VCaP (cell line): Measurements from ENCODE around the gene PRDM10.

Source experiments
- H3K27ac ChIP-seq: fragments of 450-650 bp; 2 replicates; pipeline ENCODE4 v1.5.1; 2017
- TF ChIP-seq, protein P1 (sequence below): fragments of 450-650 bp; conservative IDR thresholded peaks from 2 replicates; pipeline ENCODE4 v1.5.1; 2017; ENCODE audit warnings: mild to moderate bottlenecking, moderate library complexity

PRDM10 gene

DNA sequence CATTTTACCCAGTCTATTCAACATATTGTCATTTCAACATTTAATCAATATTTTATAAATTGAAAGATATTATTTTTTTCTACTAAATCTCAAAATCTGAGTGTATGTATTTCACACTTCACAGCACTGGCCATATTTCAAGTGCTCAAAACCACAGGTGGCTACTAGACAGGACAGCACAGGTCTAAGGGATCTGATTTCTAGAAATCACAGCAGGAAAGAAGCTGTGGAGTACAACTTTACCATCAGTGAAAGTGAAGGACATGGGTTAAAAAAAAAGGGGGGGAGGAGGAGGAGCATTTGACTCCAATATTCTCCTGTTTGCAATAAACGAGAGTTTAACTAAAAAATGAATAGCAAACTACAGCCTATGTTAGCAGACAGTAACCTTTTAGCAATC, 4.5 kb downstream of the PRDM10 start:
- H3K27ac ChIP-seq, result 0 out of 2 replicates have a peak overlapping the region, but pooled peaks have one; percentile 99
- TF ChIP-seq, protein P1, sequence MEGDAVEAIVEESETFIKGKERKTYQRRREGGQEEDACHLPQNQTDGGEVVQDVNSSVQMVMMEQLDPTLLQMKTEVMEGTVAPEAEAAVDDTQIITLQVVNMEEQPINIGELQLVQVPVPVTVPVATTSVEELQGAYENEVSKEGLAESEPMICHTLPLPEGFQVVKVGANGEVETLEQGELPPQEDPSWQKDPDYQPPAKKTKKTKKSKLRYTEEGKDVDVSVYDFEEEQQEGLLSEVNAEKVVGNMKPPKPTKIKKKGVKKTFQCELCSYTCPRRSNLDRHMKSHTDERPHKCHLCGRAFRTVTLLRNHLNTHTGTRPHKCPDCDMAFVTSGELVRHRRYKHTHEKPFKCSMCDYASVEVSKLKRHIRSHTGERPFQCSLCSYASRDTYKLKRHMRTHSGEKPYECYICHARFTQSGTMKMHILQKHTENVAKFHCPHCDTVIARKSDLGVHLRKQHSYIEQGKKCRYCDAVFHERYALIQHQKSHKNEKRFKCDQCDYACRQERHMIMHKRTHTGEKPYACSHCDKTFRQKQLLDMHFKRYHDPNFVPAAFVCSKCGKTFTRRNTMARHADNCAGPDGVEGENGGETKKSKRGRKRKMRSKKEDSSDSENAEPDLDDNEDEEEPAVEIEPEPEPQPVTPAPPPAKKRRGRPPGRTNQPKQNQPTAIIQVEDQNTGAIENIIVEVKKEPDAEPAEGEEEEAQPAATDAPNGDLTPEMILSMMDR, result no peak

DNA sequence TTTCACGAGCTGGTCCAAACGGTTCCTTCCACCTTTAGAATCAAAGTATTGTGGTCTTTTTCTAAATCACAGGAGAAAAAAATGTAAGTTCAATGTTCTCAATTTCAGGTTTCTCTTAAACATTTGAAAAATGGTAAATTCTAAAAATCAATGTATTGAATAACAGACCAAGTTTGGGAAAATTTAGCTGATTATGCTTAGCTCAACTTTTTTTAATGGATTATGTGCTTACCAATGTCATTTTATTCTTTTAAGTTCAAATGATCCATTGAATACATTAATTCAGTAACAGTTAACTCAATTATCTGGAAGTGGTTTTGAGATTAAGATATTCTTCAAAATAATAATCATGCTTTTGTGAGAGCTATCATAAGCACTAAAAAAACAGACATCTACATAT, 5.1 kb downstream of the PRDM10 start:
- no peak overlapping the region for H3K27ac ChIP-seq
- TF ChIP-seq, protein P1, result no peak

DNA sequence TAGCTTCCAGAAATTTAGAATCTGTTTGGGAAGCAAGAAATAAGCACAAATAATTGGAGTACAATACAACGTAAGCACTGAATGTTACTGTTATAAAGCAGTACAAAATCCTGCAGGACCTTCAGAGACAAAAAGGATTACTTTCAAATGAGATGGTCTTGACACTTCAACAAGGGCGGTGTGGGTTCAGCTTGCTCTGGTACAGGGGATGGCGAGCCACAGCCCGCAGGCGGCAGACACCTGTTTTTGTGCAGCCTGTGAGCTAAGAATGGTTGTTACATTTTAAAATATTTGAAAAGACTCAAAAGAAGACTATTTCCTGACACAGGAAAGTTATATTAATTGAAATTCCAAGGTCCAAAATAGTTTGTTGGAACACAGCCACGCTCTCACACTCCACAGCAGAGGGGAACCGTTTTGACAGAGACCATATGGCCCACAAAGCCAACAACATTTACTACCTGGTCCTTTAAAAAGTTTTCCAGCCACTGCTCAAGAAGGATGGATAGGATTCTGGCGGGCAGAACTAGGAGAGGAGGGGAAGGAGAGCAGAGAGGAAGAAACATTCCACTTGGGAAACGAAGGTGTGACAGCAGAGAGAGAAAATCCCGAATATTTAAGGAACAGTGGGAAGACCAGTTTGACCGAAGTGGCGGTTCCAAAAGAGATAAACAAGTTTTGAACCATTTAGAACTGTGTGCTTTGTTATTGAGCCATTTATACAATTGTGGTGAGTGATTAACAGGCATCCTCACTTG, 6.3 kb downstream of the PRDM10 start:
- TF ChIP-seq, protein P1, result no peak
- no peak overlapping the region for H3K27ac ChIP-seq

DNA sequence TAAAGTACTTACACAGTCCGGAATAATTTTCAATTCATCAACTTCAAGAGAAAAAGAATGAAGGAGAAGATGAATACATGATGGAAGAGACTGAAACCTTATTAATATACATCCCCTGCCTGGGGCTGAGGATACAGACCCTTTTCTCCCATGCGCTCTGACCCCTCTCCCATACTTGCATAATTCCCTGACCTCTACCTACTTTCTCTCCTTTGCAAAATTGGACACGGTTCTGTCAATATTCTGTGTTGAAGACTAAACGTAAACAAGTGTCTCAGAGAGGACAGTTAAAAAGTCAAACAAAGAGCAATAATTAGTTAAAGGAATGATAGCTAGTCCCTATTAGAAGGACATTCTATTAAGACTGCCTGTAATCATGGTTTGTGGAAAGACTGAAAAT, 7.5 kb downstream of the PRDM10 start:
- no peak overlapping the region for H3K27ac ChIP-seq
- TF ChIP-seq, protein P1, result no peak

DNA sequence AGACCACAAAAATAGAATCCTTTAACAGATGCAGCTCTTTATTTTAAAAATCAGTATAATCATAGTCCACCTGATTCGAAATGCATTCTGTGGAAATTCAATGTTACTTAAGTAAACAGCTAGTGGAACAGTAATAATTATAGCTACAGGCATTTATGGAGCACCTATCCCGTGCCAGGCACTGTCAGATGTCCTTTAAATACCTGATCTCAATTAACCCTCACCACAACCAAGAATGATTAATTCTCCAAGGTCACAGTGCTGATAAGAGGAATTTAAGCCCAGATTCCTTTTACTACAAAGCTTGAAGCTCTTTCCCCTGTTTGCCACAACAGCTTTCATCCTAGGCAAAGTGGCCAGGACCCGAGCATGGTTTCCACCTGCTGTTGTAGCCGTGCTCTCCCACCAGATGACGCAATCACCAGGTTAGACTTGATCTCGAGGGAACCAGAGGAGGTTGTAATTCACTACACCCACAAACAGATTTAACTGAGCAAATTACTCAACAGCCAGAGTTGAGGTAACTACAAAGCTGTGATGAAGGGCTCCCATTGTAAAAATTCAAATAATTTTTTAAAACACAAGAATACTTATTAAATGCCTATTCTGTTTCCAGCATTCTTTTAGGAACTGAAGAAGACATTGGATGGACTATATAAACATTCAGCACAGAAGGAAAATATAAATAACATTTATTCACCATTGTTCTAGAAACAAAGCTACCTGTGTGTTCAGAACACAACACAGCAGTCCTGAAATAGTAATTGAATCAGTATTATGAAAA, 10.3 kb downstream of the PRDM10 start:
- peak overlapping the region; percentile 19; the same call in 1 of the 2 replicates for H3K27ac ChIP-seq
- TF ChIP-seq, protein P1, result peak; percentile 74

DNA sequence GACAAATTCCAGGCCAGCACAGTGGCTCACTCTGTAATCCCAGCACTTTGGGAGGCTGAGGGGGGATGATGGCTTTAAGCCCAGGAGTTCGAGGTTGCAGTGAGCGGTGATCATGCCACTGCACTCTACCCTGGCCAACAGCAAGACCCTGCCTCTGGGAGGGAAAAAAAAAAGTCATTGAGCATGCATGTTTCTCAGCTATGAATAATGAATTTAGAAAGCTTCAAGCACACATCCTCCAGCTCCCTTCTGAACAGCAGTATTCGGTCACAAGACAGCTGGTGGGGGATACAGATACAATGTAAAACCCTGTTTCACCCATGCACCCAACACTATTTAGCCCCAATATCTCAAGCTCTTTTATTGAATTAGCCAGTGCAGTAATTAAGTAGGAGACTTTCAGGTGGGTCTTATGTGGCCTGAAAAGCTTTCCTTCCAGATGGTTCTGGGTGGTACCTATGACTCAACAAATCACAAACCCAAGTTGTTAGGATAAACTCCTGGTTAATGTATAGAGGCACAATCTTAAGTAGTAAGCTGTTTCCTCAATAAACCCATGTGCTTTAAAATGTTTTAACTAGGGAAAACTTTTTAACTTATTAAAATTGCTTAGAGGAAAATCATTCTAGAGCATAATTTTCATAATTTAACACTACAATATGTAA, 13.4 kb downstream of the PRDM10 start:
- no peak overlapping the region for H3K27ac ChIP-seq
- TF ChIP-seq, protein P1, result no peak

DNA sequence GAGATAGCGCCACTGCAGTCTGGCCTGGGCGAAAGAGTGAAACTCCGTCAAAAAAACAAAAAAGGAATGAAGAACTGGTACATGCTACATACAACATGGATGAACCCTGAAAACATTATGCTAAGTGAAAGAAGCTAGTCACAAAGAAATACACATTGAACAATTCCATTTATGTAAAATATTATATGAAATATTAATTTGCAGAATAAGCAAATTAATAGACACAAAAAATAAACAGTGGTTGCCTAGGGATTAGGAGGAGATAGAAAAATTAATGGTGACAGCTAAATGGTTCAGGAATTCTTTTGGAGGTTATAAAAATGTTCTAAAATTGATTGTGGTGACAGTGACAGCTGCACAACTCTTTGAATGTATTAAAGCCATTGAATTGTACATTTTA, 14.7 kb downstream of the PRDM10 start:
- TF ChIP-seq, protein P1, result no peak
- no peak overlapping the region for H3K27ac ChIP-seq
